ENCODE measurements around the gene TBC1D22A.

GRCh38 chr22:47204002-47204979 is 441.8 kb downstream of the TBC1D22A start:
- TF ChIP-seq, protein P1, sequence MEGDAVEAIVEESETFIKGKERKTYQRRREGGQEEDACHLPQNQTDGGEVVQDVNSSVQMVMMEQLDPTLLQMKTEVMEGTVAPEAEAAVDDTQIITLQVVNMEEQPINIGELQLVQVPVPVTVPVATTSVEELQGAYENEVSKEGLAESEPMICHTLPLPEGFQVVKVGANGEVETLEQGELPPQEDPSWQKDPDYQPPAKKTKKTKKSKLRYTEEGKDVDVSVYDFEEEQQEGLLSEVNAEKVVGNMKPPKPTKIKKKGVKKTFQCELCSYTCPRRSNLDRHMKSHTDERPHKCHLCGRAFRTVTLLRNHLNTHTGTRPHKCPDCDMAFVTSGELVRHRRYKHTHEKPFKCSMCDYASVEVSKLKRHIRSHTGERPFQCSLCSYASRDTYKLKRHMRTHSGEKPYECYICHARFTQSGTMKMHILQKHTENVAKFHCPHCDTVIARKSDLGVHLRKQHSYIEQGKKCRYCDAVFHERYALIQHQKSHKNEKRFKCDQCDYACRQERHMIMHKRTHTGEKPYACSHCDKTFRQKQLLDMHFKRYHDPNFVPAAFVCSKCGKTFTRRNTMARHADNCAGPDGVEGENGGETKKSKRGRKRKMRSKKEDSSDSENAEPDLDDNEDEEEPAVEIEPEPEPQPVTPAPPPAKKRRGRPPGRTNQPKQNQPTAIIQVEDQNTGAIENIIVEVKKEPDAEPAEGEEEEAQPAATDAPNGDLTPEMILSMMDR (IDR thresholded peaks at IDR 0.05; ENCODE audit: insufficient read depth, low read depth, low read length): no peak
- no peak for TF ChIP-seq EZH2 (IDR thresholded peaks at IDR 0.05; ENCODE audit: insufficient read depth, low read length)

Measured in astrocyte (in vitro differentiated cells and primary cell).